Gastrocnemius medialis (tissue), 4 donors: ENCODE results near the gene DPT.

Experiments
- POLR2A ChIP-seq, 2 donors: fragments of 450-650 bp; IDR thresholded peaks; one replicate each; pipeline ENCODE4 v1.6.1; 2017; ENCODE audit warnings: antibody characterized with exemption in 2 of 2, mild to moderate bottlenecking in 2 of 2, moderate library complexity in 2 of 2
- TF ChIP-seq, protein P1 (sequence below), 5 experiments: fragments of 450-650 bp in 3 of 5; fragments of 200-600 bp in 2 of 5; sonication (generic) in 2 of 5; IDR thresholded peaks in 4 of 5; conservative IDR thresholded peaks in 1 of 5; 1 replicate in 4 of 5; 2 replicates in 1 of 5; pipeline ENCODE4 v1.5.1; 2016 to 2019; ENCODE audit warnings: antibody characterized with exemption in 5 of 5, mild to moderate bottlenecking in 3 of 5, moderate library complexity in 3 of 5

- TF ChIP-seq, protein P1, sequence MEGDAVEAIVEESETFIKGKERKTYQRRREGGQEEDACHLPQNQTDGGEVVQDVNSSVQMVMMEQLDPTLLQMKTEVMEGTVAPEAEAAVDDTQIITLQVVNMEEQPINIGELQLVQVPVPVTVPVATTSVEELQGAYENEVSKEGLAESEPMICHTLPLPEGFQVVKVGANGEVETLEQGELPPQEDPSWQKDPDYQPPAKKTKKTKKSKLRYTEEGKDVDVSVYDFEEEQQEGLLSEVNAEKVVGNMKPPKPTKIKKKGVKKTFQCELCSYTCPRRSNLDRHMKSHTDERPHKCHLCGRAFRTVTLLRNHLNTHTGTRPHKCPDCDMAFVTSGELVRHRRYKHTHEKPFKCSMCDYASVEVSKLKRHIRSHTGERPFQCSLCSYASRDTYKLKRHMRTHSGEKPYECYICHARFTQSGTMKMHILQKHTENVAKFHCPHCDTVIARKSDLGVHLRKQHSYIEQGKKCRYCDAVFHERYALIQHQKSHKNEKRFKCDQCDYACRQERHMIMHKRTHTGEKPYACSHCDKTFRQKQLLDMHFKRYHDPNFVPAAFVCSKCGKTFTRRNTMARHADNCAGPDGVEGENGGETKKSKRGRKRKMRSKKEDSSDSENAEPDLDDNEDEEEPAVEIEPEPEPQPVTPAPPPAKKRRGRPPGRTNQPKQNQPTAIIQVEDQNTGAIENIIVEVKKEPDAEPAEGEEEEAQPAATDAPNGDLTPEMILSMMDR (IDR thresholded peaks at IDR 0.05 in 4 of 5, conservative IDR thresholded peaks at IDR 0.05 in 1 of 5): no peak
- TF ChIP-seq POLR2A (IDR thresholded peaks at IDR 0.05): no peak
Measured at GRCh38 chr1:168676029-168676812, 52.8 kb downstream of the DPT start.
